ENCODE measurements around the gene B9D1.

DNA sequence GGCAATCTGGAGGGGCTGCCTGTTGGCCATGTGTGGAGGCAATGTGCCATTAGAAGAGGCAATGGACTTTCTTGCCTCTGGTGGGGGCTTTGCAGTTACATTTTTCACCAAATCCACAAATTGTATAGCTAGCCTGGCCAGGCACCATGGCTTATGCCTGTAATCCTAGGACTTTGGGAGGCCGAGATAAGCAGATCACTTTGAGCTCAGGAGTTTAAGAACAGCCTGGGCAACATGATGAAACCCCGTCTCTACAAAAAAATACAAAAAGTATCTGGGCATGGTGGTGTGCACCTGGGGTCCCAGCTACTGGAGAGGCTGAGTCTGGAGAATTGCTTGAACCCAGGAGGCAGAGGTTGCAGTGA lies 45.8 kb upstream of the B9D1 start:
- TF ChIP-seq, protein P1, sequence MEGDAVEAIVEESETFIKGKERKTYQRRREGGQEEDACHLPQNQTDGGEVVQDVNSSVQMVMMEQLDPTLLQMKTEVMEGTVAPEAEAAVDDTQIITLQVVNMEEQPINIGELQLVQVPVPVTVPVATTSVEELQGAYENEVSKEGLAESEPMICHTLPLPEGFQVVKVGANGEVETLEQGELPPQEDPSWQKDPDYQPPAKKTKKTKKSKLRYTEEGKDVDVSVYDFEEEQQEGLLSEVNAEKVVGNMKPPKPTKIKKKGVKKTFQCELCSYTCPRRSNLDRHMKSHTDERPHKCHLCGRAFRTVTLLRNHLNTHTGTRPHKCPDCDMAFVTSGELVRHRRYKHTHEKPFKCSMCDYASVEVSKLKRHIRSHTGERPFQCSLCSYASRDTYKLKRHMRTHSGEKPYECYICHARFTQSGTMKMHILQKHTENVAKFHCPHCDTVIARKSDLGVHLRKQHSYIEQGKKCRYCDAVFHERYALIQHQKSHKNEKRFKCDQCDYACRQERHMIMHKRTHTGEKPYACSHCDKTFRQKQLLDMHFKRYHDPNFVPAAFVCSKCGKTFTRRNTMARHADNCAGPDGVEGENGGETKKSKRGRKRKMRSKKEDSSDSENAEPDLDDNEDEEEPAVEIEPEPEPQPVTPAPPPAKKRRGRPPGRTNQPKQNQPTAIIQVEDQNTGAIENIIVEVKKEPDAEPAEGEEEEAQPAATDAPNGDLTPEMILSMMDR (IDR thresholded peaks at IDR 0.05), result no peak
- TF ChIP-seq NFYB (CRISPR knock-in tag; conservative IDR thresholded peaks at IDR 0.05; ENCODE audit: low read depth) (no peak), ZNF121 (CRISPR knock-in tag; IDR thresholded peaks at IDR 0.05) (no peak), CBFB (CRISPR knock-in tag; IDR thresholded peaks at IDR 0.05; ENCODE audit: low read depth) (no peak), TCF7 (CRISPR knock-in tag; IDR thresholded peaks at IDR 0.05; ENCODE audit: low read depth) (no peak), CREM (CRISPR knock-in tag; IDR thresholded peaks at IDR 0.05) (no peak)

All from WTC11 (cell line).